GM10248 (cell line): Measurements from ENCODE around the gene CCDC85C.

ENCODE experiments used
- CTCF ChIA-PET: fragments of 300-600 bp; sonication (Branson Sonifier 250); formaldehyde crosslinking; extraction: SDS; loops from one replicate; lab custom pipeline; 2021; ENCODE audit warnings: antibody characterized with exemption; lab: Yijun Ruan, JAX
- POLR2A ChIA-PET: fragments of 350-650 bp; sonication (Branson Sonifier 250); formaldehyde crosslinking; extraction: SDS; loops from one replicate; lab custom pipeline; 2020; ENCODE audit warnings: antibody characterized with exemption; lab: Yijun Ruan, JAX
- DNase-seq: peaks from one replicate; pipeline ENCODE4 v3.0.0; 2012; ENCODE audit errors: extremely low spot score
- CTCF ChIP-seq: IDR thresholded peaks from 2 replicates; pipeline ENCODE4 v1.5.1; 2012; ENCODE audit warnings: mild to moderate bottlenecking, low read depth; ENCODE audit errors: extremely low read depth, missing control alignments, control extremely low read depth

Gene CCDC85C

GRCh38 chr14:99462210-99462609 is 141.8 kb downstream of the CCDC85C start:
- ChIA-PET POLR2A (no interaction called here), CTCF (interaction anchor here (1.0 to 1.7 kb wide), 2 partner anchors 14 to 16 kb away, joined by 3 to 4 read pairs; no protein-coding TSS in a partner anchor)
- no peak for TF ChIP-seq CTCF
- DNase-seq, result no peak

GRCh38 chr14:99461411-99462085 is 142.5 kb downstream of the CCDC85C start:
- CTCF ChIA-PET, result interaction anchor here (1.6 to 1.7 kb wide), 2 partner anchors 11 to 15 kb away, joined by 4 to 7 read pairs; no protein-coding TSS in a partner anchor
- POLR2A ChIA-PET, result no interaction called here
- no peak for TF ChIP-seq CTCF
- no peak for DNase-seq

GRCh38 chr14:99460793-99461192 is 143.2 kb downstream of the CCDC85C start:
- POLR2A ChIA-PET, result no interaction called here
- TF ChIP-seq CTCF, result no peak
- CTCF ChIA-PET, result interaction anchor here (1.6 to 1.9 kb wide), 3 partner anchors 10 to 45 kb away, joined by 4 to 7 read pairs (median 7); no protein-coding TSS in a partner anchor
- DNase-seq, result no peak

GRCh38 chr14:99459481-99460100 is 144.4 kb downstream of the CCDC85C start:
- ChIA-PET CTCF (interaction anchor here (1.9 kb wide), 1 partner anchor 44 kb away, joined by 7 read pairs; no protein-coding TSS in a partner anchor), POLR2A (no interaction called here)
- no peak for TF ChIP-seq CTCF
- DNase-seq, result no peak

- ChIA-PET POLR2A (no interaction called here), CTCF (interaction anchor here (1.1 to 1.5 kb wide), 3 partner anchors 9 to 65 kb away, joined by 3 to 6 read pairs (median 3); no protein-coding TSS in a partner anchor)
- no peak for TF ChIP-seq CTCF
- DNase-seq, result no peak
Observed at GRCh38 chr14:99454246-99454645, 149.8 kb downstream of the CCDC85C start.

- CTCF ChIA-PET, result interaction anchor here (1.0 kb wide), 1 partner anchor 23 kb away, joined by 5 read pairs; no protein-coding TSS in a partner anchor
- no peak for TF ChIP-seq CTCF
- POLR2A ChIA-PET, result no interaction called here
Observed at GRCh38 chr14:99452968-99453367, 151.0 kb downstream of the CCDC85C start.

More at GRCh38 chr14:99452968-99453367, 151.0 kb downstream of the CCDC85C start:
- DNase-seq, result no peak
